ENCODE results near the gene LCNL1. TPM values are rescaled to one million over a fixed set of nuclear protein-coding genes. Genes with fewer than 3 reads are reported as not detected.

Gene LCNL1
- total and polyA plus RNA-seq, 2 donors (not counting 1 experiment from before 2014, with no cell fraction given), result not detected

DNA sequence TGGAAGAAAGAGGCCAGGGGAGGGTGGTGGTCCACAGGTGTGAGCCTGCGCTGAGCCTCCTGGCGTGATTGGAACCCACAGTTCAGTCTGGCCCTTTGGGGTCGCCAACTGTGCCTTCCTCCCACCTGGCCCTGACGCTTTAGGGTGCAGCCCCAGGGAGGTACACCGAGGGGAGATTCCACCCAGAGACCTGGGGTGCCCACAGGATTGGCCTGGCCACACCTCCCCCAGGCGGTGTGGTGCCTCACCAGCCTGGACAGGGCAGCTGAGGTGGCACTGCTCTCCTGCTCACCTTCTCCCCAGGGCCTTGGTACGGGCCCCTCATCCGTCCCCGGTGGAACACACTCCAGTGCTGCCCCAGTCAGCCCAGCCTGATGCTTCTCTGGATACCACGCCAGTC lies 14.6 kb downstream of the LCNL1 start:
- peak overlapping the region; percentile 90 for H3K4me2 ChIP-seq (replicated peaks; ENCODE audit: low read depth, low read length, poor library complexity, severe bottlenecking)
- peaks cover 0 to 4% (median 0%) of the 10 kb centered on the region in 4 experiments for H3K27me3 ChIP-seq (replicated peaks in 1 of 4; ENCODE audit: control extremely low read depth in 1 of 4, control insufficient read depth in 3 of 4, insufficient read depth in 4 of 4, low read length in 3 of 4)
- H3K4me3 ChIP-seq (ENCODE audit: control extremely low read depth in 1 of 5, extremely low read depth in 1 of 5, insufficient read depth in 1 of 5, low read depth in 2 of 5, low read length in 4 of 5), result no peak overlapping the region
- intact Hi-C loops (cut with micrococcal nuclease), result no loop called here
- no peaks in the 10 kb centered on the region for H3K9me3 Mint-ChIP-seq (ENCODE audit: insufficient read depth)
- H3K9me3 ChIP-seq (ENCODE audit: control extremely low read depth in 1 of 3, control insufficient read depth in 2 of 3, insufficient read depth in 1 of 3, low read length in 2 of 3), result peaks cover 0 to 7% (median 0%) of the 10 kb centered on the region in 3 donors
- H2AFZ ChIP-seq (ENCODE audit: insufficient read depth, low read depth, low read length, poor library complexity, severe bottlenecking), result peak overlapping the region; percentile 60
- ChIA-PET POLR2A (no interaction called here), CTCF (interaction anchor here (1.3 to 3.4 kb wide), 4 partner anchors 31 to 208 kb away, joined by 3 to 22 read pairs (median 8); partner anchors contain the start of gene ABCA2)
- peak overlapping the region; percentile 3 to 54 for H3K27ac ChIP-seq (ENCODE audit: low read length in 2 of 2)
- peaks cover 3% of the 10 kb centered on the region for H3K27me3 Mint-ChIP-seq
- WGBS (ENCODE audit: insufficient coverage), result 69% methylated on average over 9 of the region's 10 CpGs
- peaks cover 60 to 74% of the 10 kb centered on the region in 2 donors for H3K4me1 ChIP-seq (ENCODE audit: control insufficient read depth in 2 of 2, insufficient read depth in 2 of 2, low read length in 2 of 2)
- peak overlapping the region; percentile 76 for H3K4me3 Mint-ChIP-seq
- H4K20me1 ChIP-seq (ENCODE audit: control insufficient read depth, insufficient read depth, low read length, poor library complexity, severe bottlenecking), result peaks cover 17% of the 10 kb centered on the region
- TF ChIP-seq, protein P1, sequence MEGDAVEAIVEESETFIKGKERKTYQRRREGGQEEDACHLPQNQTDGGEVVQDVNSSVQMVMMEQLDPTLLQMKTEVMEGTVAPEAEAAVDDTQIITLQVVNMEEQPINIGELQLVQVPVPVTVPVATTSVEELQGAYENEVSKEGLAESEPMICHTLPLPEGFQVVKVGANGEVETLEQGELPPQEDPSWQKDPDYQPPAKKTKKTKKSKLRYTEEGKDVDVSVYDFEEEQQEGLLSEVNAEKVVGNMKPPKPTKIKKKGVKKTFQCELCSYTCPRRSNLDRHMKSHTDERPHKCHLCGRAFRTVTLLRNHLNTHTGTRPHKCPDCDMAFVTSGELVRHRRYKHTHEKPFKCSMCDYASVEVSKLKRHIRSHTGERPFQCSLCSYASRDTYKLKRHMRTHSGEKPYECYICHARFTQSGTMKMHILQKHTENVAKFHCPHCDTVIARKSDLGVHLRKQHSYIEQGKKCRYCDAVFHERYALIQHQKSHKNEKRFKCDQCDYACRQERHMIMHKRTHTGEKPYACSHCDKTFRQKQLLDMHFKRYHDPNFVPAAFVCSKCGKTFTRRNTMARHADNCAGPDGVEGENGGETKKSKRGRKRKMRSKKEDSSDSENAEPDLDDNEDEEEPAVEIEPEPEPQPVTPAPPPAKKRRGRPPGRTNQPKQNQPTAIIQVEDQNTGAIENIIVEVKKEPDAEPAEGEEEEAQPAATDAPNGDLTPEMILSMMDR (IDR thresholded peaks at IDR 0.05), result no peak
- TF ChIP-seq EZH2 (IDR thresholded peaks at IDR 0.05; ENCODE audit: borderline replicate concordance, insufficient read depth, low read depth, low read length, poor library complexity, severe bottlenecking), result no peak
- peaks cover 56% of the 10 kb centered on the region for H3K4me1 Mint-ChIP-seq
- ATAC-seq (ENCODE audit: low read depth) (no peak), DNase-seq (no peak)
- H3K27ac Mint-ChIP-seq, result peak overlapping the region; percentile 80
- H3K9ac ChIP-seq (ENCODE audit: low read length), result peak overlapping the region; percentile 19
- H3K79me2 ChIP-seq (ENCODE audit: control insufficient read depth, insufficient read depth, low read length), result peaks cover 10% of the 10 kb centered on the region
- H3K36me3 ChIP-seq (replicated peaks in 1 of 2; ENCODE audit: control extremely low read depth in 1 of 2, control insufficient read depth in 1 of 2, extremely low read depth in 1 of 2, insufficient read depth in 2 of 2, low read length in 1 of 2), result peaks cover 0 to 6% of the 10 kb centered on the region in 2 experiments

GRCh38 chr9:136997830-136998234 lies 15.0 kb downstream of the LCNL1 start:
- Histone ChIP-seq H3K9me3 (ENCODE audit: control extremely low read depth in 1 of 3, control insufficient read depth in 2 of 3, insufficient read depth in 1 of 3, low read length in 2 of 3) (peaks cover 0 to 7% (median 0%) of the 10 kb centered on the region in 3 donors), H3K27ac (ENCODE audit: low read length in 2 of 2) (peak overlapping the region; percentile 29 to 54), H4K20me1 (ENCODE audit: control insufficient read depth, insufficient read depth, low read length, poor library complexity, severe bottlenecking) (peaks cover 16% of the 10 kb centered on the region), H3K79me2 (ENCODE audit: control insufficient read depth, insufficient read depth, low read length) (peaks cover 10% of the 10 kb centered on the region), H3K36me3 (replicated peaks in 1 of 2; ENCODE audit: control extremely low read depth in 1 of 2, control insufficient read depth in 1 of 2, extremely low read depth in 1 of 2, insufficient read depth in 2 of 2, low read length in 1 of 2) (peaks cover 0 to 6% of the 10 kb centered on the region in 2 experiments), H3K27me3 (replicated peaks in 1 of 4; ENCODE audit: control extremely low read depth in 1 of 4, control insufficient read depth in 3 of 4, insufficient read depth in 4 of 4, low read length in 3 of 4) (peaks cover 0 to 4% (median 0%) of the 10 kb centered on the region in 4 experiments), H2AFZ (ENCODE audit: insufficient read depth, low read depth, low read length, poor library complexity, severe bottlenecking) (peak overlapping the region; percentile 60), H3K9ac (ENCODE audit: low read length) (peak overlapping the region; percentile 19), H3K4me3 (ENCODE audit: control extremely low read depth in 1 of 5, extremely low read depth in 1 of 5, insufficient read depth in 1 of 5, low read depth in 2 of 5, low read length in 4 of 5) (peak overlapping the region in 1 of 5 experiments; percentile 33), H3K4me1 (ENCODE audit: control insufficient read depth in 2 of 2, insufficient read depth in 2 of 2, low read length in 2 of 2) (peaks cover 58 to 72% of the 10 kb centered on the region in 2 donors), H3K4me2 (replicated peaks; ENCODE audit: low read depth, low read length, poor library complexity, severe bottlenecking) (peak overlapping the region; percentile 90)
- Mint-ChIP-seq H3K27ac (peak overlapping the region; percentile 80), H3K4me3 (peak overlapping the region; percentile 76), H3K27me3 (peaks cover 3% of the 10 kb centered on the region), H3K4me1 (peaks cover 52% of the 10 kb centered on the region), H3K9me3 (ENCODE audit: insufficient read depth) (no peaks in the 10 kb centered on the region)
- whole genome bisulfite sequencing (ENCODE audit: insufficient coverage), result 5% methylated on average over 8 of the region's 18 CpGs
- intact Hi-C loops (cut with micrococcal nuclease), result no loop called here
- TF ChIP-seq EZH2 (IDR thresholded peaks at IDR 0.05; ENCODE audit: borderline replicate concordance, insufficient read depth, low read depth, low read length, poor library complexity, severe bottlenecking), result no peak
- TF ChIP-seq, protein P1 (IDR thresholded peaks at IDR 0.05), result no peak
- ATAC-seq (ENCODE audit: low read depth) (no peak), DNase-seq (no peak)
- ChIA-PET POLR2A (no interaction called here), CTCF (interaction anchor here (1.3 to 3.4 kb wide), 3 partner anchors 31 to 208 kb away, joined by 3 to 22 read pairs (median 4); partner anchors contain the start of gene ABCA2)
